Measurements from ENCODE around the gene CCDC181.
"Not testable (repeated sequence)": the region's sequence is repeated elsewhere in the genome, so short reads cannot be mapped to it uniquely, and the experiment has no call there.

The CCDC181 gene

DNA sequence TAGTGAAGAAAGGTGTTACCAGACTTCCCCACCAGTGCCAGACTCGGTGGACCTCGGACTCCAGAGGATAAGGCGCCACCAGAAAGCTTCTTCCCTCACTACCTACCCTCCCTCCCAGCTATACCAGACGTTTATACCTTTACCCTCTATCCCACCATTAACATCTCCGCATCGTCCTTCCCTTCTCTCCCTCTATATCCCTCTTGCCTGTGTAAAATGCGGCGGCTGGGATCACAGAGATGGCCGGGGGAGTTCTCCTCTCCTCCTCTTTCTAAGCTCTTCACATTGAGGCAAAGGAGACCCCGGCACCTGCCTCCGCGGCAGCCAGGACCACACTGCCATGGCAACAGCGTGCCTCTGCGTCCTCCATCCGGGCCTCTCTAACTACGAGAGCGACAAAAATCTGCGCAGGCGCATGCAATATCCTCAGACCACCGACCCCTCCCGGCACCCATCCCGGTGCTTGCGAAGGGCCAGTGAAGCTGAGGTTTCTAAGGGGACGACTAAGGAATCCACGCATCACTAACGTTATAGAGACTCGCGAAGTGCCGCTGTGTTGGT, at the start of gene CCDC181:
Gene CCDC181, minus strand, starts transcription at position 394 of the 561 bp plus-strand sequence. CDS start 2,547 bp downstream, outside the sequence.
- DNase-seq (ENCODE audit: low read depth in 2 of 2): peak in 1 of 2 donors; percentile 8

DNA sequence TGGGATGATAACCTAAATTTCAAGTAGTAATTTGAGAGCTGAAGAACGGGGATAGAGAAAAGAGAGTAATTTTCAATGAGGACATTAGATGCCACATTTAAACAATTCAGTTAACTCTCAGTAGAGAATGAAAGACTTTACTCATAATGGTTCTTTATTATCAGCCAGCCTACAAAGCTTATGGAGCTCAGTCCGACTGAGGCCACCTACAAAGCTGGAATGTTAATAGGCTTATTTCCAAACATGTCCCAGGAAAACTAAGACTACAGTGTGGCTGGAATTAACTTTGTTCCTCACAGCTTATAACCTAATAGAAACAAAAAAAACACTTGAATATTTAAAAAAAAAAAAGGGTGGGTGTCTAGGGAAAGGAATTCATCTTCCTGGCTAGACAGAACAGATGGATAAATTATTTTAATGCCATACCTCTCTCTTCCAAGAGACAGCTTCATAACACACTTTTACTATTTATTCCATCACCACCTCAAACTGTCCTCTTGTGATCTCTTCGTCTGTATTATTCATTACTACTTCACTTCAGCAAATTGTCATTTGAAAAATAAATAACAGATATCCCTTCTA, 48.6 kb upstream of the CCDC181 start:
- DNase-seq (ENCODE audit: low read depth in 2 of 2): no peak

DNA sequence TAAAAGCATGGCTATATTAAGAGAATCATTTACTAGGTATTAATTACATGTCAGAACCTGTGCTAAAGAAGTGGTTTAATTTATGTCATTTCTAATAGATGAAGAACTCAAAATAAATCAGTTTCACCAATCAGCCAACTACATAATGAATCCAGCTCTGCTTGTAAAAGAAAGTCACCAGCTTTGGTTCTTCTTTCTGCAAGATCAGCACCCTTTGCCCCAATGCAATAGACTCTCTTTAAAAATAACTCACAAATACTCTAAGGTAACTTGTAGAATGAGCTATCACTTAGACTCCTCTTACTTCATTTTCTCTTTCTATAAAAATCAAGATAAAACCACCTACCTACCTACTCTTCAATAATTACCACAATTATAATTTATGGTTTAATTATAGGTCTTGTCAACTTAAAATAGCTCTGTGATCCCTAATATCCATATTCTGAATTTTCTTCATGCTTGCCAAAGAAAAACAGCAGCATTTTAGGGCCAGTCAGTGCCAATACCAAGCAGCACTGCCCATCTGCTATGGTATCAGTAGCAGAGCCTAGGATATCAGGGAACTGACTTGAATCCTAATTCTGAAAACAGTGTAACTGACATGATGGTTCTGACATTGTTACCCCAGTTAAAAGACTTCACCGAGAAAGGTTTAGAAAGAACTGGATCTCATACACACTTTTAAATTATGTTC, 47.2 kb upstream of the CCDC181 start:
- no peak for DNase-seq (ENCODE audit: low read depth in 2 of 2)

DNA sequence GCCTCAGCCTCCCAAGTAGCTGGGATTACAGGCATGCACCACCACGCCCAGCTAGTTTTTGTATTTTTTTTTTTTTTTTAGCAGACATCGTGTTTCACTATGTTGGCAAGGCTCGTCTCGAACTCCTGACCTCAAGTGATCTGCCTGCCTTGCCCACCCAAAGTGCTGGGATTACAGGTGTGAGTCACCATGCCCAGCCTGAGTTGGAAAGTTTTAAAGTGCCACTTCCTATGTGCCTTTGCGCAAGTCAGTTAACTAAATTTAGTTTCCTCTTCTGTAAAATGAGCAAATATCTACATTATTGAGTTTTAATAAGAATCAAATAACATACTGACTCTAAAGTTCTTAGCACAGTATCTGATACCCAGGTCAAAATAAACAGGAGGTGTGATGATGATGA, 46.1 kb upstream of the CCDC181 start:
- no peak for DNase-seq (ENCODE audit: low read depth in 2 of 2)

DNA sequence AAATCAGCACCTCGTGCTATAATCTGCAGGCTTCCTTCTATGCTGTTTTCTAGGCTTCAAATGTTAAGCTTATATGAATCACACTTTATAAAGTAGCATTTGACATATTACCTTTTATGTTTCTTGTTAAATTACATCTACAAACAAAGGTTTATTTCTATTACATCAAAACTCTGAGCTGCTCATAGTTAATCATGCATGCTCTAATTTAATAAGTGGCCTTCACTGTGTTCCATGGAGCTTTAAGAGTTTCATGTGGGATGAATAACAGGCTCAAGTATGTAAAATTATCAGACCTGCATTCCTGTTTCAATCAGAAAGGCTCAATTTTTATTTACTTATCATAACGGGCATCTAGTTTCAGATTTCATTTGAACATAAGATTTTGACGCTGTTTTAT, 45.5 kb upstream of the CCDC181 start:
- DNase-seq (ENCODE audit: low read depth in 2 of 2): no peak

DNA sequence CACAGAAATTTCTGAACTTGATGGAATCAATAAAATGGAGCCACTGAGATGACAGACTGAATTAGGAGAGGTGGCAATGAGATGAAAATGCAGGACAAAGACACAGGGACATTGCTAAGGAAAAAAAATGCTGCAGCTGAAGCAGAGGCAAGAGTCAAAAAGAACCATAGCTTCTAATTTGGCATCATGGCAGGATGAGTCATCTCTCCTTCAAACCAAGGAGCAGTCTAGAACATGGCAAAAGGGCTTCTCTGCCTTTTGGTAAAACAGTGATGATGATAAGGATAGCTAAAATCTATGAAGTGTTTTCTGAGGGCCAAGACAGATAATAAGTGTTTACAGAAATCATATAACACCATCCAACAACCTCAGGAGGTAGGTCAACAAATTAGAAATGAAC, 41.7 kb upstream of the CCDC181 start:
- no peak for DNase-seq (ENCODE audit: low read depth in 2 of 2)

DNA sequence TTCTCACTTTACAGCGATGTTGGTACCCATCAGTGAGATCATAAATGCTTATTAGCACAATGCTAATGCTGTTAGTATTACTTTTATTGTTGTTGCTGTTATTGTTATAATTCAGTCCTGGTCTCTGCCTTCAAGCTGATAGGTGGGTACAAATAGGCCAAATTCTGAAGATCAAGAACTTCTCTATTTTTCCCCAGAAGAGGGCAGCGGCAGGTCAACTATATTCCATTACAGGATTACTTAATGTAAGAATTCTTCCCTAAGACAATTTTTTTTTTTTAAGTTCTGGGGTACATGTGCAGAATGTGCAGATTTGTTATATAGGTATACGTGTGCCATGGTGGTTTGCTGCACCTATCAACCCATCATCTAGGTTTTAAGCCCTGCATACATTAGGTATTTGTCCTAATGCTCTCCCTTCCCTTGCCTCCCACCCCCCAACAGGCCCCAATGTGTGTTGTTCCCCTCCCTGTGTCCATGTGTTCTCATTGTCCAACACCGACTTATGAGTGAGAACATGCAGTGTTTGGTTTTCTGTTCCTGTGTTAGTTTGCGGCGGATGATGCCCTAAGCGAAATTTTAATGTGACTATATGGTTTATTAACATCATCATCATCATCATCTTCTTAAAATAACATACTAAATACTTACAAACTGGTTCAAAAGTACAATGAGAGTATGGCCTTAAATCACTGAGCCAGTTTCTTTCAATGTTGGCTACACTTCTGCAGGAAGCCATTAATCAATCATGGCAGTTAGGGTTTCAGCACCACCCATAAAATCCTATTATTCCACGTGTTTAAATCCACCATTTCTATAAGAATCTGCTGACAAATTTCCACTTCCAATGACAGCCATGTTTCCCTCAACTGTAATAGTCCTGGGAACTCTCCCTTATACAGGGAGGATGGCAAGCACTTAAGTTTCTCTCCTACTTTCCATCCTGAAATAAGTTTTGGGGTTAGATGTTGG, 39.3 kb upstream of the CCDC181 start:
- DNase-seq (ENCODE audit: low read depth in 2 of 2): no peak

DNA sequence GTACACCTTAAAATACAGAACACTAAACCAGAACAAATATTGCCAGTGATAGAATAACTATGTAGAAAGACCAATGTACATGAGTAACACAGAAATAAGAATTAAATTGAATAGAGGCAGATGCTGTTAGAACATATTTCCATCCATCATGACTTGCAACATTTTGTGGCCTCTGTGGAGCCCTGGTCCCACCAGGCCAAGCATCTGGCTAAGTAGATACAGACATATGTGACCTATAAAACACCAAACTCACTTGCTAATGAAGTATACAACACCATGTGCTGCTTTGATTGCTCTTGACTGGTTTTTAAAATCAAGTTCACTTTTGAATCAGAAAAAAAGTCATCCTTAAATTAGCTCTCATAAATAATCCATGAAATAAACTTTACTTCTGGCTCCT, 38.0 kb upstream of the CCDC181 start:
- DNase-seq (ENCODE audit: low read depth in 2 of 2): no peak

DNA sequence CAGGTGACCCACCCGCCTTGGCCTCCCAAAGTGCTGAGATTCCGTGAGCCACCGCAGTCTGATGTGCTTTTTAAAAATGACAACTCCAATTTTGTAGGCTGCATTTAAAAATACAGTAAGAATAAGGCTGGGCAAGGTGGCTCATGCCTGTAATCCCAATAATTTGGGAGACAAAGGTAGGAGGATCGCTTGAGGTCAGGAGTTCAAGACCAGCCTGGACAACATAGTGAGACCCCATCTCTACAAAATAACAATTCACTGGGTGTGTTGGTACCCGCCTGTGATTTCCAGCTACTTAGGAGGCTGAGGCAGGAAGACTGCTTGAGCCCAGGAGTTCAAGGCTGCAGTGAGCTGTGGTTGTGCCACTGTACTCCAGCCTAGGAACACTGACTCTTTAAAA, 35.1 kb upstream of the CCDC181 start:
- no peak for DNase-seq (ENCODE audit: low read depth in 2 of 2)

DNA sequence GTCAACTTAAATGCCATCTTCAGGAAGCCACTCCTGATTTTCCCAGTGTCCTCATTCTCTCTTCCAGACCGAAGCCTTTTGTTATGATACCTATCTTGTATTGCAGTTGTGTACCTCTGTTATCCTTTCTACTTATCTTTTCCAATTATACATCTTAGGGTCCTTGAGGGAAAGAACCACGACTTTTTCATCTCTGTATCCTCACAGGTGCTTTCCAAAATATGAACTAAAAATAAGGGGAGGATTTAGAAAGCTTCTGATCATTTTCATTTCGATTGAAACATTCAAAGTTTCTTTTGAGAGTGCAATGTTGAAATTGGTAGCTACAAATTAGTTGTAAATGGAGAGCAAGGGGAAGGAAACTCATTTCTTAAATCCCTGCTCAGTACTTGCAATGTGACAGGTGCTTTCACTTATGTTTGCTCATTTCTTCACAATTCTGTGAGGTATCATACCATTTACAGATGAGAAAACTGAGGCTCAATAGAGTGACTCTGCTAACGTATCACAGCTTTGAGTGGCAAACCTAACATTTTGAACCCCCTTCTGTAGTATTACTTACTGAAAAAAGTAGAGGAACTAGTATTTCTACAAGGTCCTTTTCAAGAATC, 34.2 kb upstream of the CCDC181 start:
- no peak for DNase-seq (ENCODE audit: low read depth in 2 of 2)

DNA sequence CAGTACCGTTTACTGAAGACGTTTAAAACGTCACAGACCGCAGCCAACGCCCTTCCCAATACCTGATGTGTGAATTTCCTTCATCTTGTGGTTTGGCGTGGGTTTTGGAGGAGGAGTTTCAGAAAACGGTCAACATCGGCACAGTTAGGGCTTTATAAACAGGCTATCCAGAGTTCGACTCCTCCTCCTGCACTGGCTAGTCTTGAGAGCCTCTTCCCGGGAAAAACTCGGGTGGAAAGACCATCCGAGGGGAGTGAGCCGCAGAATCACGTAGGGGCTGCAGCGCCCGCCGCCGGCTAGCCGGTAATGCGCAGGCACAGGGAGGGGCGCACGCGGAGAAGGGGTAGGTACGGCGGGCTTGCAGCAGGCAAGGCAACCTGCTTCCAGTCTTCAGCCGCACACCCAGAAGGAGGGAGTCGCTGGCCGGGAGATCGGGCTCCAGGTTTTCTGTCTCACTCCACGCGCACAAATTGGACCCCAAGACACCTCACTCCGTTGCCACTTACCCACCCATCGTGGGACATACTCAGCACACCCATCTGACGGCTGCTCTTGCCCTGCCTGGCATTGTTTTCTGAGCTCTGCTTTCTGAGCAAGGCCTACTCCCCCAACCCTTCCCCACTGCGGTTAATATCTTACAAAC, 33.0 kb upstream of the CCDC181 start:
- DNase-seq (ENCODE audit: low read depth in 2 of 2): no peak

DNA sequence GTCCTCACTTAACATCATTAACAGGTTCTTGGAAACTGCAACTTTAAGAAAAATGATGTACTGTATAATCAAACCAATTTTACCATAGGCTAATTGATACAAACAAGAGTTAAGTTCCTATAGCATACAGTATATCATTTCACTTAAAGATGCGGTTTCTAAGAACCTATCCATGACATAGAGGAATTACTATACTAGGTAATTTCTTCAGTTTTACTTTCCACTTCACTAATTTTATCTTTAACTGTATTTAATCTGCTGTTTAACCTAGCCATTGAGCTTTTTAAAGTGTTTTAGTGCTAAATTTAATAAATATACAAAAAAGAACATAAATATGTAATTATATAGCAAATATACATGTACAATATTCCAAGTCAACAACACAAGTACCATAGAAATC, 30.2 kb upstream of the CCDC181 start:
- DNase-seq (ENCODE audit: low read depth in 2 of 2): no peak

DNA sequence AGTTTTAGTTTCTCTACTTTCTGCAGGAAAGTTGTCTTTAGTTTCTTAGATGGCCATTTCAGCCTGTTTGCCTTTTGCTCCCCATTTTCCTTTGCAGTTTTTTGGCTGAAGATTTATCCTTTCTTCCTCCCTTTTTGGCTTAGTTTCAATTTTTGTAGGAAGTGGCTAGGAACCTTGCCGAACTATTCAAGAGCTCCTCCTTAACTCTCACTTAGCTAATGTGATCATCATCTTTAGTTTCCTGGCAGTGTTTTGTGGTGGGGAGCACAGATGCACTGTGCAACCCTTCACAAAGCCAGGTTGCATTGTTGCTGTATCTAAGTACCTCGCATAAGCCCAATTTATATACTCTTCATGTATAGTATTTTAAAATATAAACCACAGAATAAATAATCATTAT, 28.8 kb upstream of the CCDC181 start:
- DNase-seq (ENCODE audit: low read depth in 2 of 2): no peak

DNA sequence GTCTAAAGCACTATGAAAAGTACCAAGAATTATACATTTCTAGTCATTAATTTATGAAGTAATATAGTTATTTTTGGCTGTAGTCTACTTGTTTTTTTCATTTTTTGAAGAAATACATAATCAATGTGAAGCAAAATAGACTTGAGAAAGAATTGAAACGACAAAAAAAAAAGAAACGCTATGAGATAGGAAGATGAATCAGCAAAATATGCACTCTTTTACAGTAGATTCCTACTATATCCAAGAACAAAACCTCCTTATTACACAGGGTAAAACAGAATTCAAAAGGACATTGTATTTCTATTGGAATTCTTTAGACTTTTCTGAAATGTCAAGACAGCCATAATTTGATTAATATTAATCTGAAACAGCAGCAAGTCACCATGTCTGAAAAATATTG, 25.6 kb upstream of the CCDC181 start:
- no peak for DNase-seq (ENCODE audit: low read depth in 2 of 2)

DNA sequence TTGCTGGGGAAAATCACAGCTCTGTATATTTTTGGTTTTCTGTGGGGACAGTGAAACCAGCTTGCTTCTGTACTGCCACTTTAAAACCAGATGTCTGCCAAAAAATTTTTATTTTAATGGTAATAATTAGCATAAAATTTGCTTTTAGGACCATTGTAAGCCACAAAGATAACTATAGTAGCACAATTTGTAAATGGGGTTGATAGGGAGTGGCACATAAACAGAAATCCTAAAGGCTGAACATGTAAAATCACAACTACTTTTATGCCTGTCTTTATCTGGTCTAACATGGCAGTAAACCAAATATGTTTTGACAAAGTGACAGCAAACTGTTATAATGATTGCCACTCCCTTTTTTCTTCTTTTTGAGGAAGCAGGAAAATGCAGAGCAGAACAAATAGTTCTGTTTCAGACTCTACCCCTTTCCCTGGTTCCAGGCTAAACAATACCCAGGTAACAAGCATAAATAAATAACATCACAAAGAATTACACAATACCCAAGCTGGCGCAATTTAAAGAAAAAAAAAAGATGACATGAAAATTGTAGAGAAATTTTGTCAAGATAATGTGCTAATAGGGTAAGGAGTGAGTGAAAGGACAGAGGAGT, 24.0 kb upstream of the CCDC181 start:
- no peak for DNase-seq (ENCODE audit: low read depth in 2 of 2)

DNA sequence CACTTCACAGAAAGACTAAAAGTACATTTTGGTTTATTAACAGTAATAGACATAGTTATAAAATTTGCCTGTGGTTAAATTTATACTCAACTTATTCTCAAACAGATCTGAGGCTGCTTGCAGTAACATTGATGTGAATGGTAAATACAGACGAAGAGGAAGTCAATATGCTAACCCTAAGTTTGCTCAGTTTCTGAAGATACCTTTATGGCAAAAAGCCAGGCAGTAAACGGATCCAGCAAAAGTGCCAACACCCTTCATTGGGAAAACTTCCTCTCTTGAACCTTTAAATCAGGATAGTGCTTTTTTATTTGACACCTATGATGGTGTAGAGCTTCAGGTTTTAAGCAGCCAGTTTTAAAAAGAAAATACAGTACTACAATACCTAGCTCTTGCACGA, 16.6 kb upstream of the CCDC181 start:
- no peak for DNase-seq (ENCODE audit: low read depth in 2 of 2)

DNA sequence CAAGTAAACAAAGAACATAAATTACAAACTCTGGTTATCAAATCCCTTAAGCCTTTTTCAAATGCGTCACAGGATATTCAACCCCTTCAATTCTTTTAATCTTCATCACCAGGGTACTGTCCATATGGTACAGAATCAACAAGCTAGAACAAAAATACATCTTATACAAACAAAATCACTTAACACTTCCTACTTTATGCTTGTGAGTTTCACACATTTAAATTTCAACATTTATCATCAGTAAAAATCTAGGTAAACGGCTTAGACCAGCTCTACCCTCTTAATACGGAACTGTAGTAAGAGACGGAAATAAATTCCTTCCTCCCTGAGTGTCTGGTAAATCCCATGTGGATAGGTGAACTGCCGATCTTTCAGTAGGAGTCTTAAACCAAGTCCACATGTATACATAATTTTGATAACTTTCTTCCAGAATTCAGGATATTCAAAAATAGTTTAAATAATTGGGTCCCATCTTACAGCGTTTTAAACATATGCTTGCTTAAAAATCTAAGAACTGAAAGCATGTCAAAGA, 1.0 kb downstream of the CCDC181 start:
- DNase-seq (ENCODE audit: low read depth in 2 of 2): no peak

DNA sequence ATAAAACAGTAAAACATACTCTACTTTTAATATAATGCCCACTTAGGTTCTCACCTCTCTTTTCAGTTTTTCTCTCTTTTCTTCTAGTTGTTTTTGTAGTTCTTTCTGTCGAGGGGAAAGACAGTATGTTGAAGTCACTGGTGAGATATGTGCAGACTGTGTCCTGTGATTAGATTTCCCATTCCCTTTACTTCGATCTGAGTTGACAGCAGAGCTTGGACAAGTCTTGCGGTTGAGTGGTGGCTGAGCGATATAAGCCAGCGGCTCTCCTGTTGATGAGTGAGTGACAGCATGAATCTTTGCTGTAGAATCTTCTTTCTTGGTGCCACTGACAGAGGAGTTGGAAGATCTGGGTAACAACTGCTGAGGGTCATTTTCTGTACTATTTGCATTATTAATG, 6.0 kb downstream of the CCDC181 start:
- DNase-seq (ENCODE audit: low read depth in 2 of 2): no peak

DNA sequence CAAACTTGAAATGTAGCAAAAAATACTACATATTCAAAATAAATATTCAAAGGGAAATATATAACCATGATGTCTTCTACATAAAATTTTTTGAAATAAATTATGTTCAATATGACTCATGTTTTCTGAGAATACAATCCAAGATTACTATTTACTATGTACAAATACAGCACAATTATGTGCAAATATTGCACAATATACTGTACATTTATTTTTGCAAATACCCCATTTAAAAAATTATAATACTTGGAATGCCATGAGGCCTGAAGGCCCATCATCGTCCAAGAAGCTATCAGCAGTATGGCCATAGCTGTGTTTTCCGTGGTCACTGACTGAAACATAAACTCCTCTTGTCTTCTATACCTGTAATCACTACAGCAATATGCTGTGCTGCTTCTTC, 12.3 kb downstream of the CCDC181 start:
- no peak for DNase-seq (ENCODE audit: low read depth in 2 of 2)

DNA sequence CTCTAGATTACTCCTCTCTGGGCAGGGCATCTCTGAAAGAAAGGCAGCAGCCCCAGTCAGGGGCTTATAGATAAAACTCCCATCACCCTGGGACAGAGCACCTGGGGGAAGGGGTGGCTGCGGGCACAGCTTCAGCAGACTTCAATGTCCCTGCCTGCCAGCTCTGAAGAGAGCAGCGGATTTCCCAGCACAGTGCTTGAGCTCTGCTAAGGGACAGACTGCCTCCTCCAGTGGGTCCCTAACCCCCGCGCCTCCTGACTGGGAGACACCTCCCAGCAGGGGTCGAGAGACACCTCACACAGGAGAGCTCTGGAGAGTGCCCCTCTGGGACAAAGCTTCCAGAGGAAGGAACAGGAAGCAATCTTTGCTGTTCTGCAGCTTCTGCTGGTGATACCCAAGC, 18.9 kb downstream of the CCDC181 start:
- not testable (repeated sequence) for DNase-seq (ENCODE audit: low read depth in 2 of 2)

DNA sequence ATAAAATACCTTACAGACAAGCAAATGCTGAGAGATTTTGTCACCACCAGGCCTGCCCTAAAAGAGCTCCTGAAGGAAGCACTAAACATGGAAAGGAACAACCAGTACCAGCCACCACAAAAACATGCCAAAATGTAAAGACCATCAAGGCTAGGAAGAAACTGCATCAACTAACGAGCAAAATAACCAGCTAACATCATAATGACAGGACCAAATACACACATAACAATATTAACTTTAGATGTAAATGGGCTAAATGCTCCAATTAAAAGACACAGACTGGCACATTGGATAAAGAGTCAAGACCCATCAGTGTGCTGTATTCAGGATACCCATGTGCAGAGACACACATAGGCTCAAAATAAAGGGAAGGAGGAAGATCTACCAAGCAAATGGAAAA, 24.7 kb downstream of the CCDC181 start:
- not testable (repeated sequence) for DNase-seq (ENCODE audit: low read depth in 2 of 2)

Measured in stimulated activated CD4-positive, alpha-beta T cell treated with anti-CD3 and anti-CD28 coated beads, Interleukin-1b, Interleukin-23, amount 100 ng/mL, for 1 hour (primary cell).